ENCODE results near the gene KAZN. TPM values are rescaled to one million over a fixed set of nuclear protein-coding genes. Genes with fewer than 3 reads are reported as not detected.

The KAZN gene
- total and polyA plus RNA-seq, 2 donors from 2014 or later: 17.4 to 60.8 TPM

- intact Hi-C loops (cut with DNase I): no loop called here
- Histone ChIP-seq H3K9me3 (ENCODE audit: control insufficient read depth in 2 of 3, insufficient read depth in 1 of 3, low read length in 3 of 3) (no peaks in the 10 kb centered on the region), H3K27me3 (ENCODE audit: control insufficient read depth, insufficient read depth, low read length) (no peaks in the 10 kb centered on the region), H3K4me3 (ENCODE audit: low read length in 3 of 3) (peak overlapping the region in 2 of 3 donors; percentile 45 to 97), H3K27ac (ENCODE audit: low read depth in 2 of 2, low read length in 2 of 2) (peak overlapping the region; percentile 83 to 93), H3K4me1 (ENCODE audit: control insufficient read depth in 2 of 3, insufficient read depth in 2 of 3, low read depth in 1 of 3, low read length in 3 of 3) (peaks cover 0 to 46% (median 35%) of the 10 kb centered on the region in 3 donors), H3K9ac (ENCODE audit: low read length in 3 of 3) (peak overlapping the region in 2 of 3 donors; percentile 20 to 93), H3K36me3 (ENCODE audit: control insufficient read depth in 2 of 3, insufficient read depth in 3 of 3, low read length in 3 of 3) (no peaks in the 10 kb centered on the region)
- no peak for DNase-seq
- FAIRE-seq: no peak
- TF ChIP-seq, protein P1, sequence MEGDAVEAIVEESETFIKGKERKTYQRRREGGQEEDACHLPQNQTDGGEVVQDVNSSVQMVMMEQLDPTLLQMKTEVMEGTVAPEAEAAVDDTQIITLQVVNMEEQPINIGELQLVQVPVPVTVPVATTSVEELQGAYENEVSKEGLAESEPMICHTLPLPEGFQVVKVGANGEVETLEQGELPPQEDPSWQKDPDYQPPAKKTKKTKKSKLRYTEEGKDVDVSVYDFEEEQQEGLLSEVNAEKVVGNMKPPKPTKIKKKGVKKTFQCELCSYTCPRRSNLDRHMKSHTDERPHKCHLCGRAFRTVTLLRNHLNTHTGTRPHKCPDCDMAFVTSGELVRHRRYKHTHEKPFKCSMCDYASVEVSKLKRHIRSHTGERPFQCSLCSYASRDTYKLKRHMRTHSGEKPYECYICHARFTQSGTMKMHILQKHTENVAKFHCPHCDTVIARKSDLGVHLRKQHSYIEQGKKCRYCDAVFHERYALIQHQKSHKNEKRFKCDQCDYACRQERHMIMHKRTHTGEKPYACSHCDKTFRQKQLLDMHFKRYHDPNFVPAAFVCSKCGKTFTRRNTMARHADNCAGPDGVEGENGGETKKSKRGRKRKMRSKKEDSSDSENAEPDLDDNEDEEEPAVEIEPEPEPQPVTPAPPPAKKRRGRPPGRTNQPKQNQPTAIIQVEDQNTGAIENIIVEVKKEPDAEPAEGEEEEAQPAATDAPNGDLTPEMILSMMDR (IDR thresholded peaks at IDR 0.05; ENCODE audit: borderline replicate concordance, extremely low read depth, insufficient read depth): no peak
Observed at GRCh38 chr1:15156807-15157380, 558.4 kb downstream of the KAZN start.

DNA sequence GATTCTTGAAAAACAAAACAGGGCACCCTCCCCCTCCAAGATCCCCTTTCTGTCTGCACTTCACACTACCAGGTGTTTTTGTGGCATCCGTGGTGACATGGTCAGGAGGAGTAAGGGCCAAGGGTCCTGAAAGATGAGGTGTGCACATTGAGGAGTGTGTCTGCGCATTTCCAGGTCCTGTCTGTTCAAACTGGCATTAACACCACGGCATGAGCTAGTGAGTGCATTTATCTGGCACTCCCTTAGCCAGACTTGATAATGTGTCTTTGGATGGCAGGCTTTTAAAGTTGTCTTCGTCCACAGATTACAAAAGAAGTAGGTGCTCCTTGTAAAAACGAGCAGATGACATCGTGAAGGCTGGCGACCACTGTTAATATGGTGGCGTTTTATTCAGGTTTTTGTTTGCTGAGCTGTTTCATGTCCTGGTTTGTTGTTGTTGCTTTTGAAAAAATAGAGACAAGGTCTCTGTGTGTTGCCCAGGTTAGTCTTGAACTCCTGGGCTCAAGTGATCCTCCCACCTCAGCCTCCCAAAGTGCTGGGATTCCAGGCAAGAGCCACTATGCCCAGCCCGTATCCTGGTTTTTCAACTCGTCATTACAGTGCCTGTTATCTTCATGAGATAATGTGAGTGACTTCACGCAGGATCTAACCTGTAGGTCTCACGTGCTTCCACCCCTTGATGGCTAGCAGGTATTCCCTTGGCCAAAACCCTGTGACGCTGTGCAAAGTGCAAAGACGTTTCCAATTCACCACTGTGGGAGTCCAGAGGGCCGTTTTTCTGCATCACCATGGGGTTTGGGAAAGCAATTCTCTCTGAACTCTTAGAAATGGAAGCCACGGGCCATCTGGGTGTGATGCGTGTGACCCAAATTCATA is 559.3 kb downstream of the KAZN start:
- TF ChIP-seq, protein P1 (IDR thresholded peaks at IDR 0.05; ENCODE audit: borderline replicate concordance, extremely low read depth, insufficient read depth): no peak
- DNase-seq (no peak), FAIRE-seq (no peak)
- Histone ChIP-seq H3K27me3 (ENCODE audit: control insufficient read depth, insufficient read depth, low read length) (no peaks in the 10 kb centered on the region), H3K4me3 (ENCODE audit: low read length in 3 of 3) (peak overlapping the region in 1 of 3 donors; percentile 15), H3K4me1 (ENCODE audit: control insufficient read depth in 2 of 3, insufficient read depth in 2 of 3, low read depth in 1 of 3, low read length in 3 of 3) (peaks cover 0 to 45% (median 36%) of the 10 kb centered on the region in 3 donors), H3K9me3 (ENCODE audit: control insufficient read depth in 2 of 3, insufficient read depth in 1 of 3, low read length in 3 of 3) (no peaks in the 10 kb centered on the region), H3K36me3 (ENCODE audit: control insufficient read depth in 2 of 3, insufficient read depth in 3 of 3, low read length in 3 of 3) (no peaks in the 10 kb centered on the region), H3K9ac (ENCODE audit: low read length in 3 of 3) (peak overlapping the region in 1 of 3 donors; percentile 93), H3K27ac (ENCODE audit: low read depth in 2 of 2, low read length in 2 of 2) (peak overlapping the region; percentile 65 to 93)
- intact Hi-C loops (cut with DNase I): no loop called here

DNA sequence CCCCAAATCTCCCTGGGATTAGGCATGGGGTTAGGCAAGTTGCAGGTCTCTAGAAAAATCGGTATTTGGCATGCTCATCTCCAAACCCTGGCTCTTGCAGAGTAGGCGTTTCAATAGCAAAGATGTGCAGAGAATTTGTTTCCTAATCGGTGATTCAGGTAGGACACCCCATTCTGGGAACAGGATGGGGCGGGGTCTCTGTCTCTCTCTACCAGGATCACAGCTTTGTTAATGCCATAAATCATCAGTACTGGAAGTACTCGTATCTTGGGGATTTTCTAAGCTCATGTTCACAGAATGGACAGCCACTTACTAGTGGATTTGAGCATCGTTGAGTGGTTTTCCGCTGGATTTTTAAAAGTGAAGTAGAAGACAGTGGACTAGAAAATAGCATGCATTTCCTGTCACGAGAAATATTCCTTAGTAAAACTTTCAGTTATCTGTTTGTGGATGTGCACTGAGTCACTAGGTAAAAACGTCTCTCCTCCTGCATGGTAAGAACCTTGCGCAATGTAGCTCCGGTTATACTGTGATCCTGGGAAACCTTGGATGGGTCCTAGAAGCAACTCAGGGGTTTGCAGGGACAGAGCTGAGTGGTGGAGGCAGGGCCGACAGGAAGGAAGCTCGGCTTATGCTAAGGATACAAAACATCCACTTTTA is 560.2 kb downstream of the KAZN start:
- FAIRE-seq: no peak
- no peaks in the 10 kb centered on the region for H3K36me3 ChIP-seq (ENCODE audit: control insufficient read depth in 2 of 3, insufficient read depth in 3 of 3, low read length in 3 of 3)
- DNase-seq: no peak
- intact Hi-C loops (cut with DNase I): no loop called here
- peaks cover 0 to 47% (median 38%) of the 10 kb centered on the region in 3 donors for H3K4me1 ChIP-seq (ENCODE audit: control insufficient read depth in 2 of 3, insufficient read depth in 2 of 3, low read depth in 1 of 3, low read length in 3 of 3)
- H3K9me3 ChIP-seq (ENCODE audit: control insufficient read depth in 2 of 3, insufficient read depth in 1 of 3, low read length in 3 of 3): no peaks in the 10 kb centered on the region
- H3K9ac ChIP-seq (ENCODE audit: low read length in 3 of 3): peak overlapping the region in 1 of 3 donors; percentile 93
- TF ChIP-seq, protein P1 (IDR thresholded peaks at IDR 0.05; ENCODE audit: borderline replicate concordance, extremely low read depth, insufficient read depth): no peak
- no peaks in the 10 kb centered on the region for H3K27me3 ChIP-seq (ENCODE audit: control insufficient read depth, insufficient read depth, low read length)
- peak overlapping the region in 1 of 3 donors; percentile 22 for H3K4me3 ChIP-seq (ENCODE audit: low read length in 3 of 3)
- H3K27ac ChIP-seq (ENCODE audit: low read depth in 2 of 2, low read length in 2 of 2): peak overlapping the region; percentile 9 to 63

All from kidney (tissue), 14 donors.